ENCODE data around the gene SLC9A9. TPM values are rescaled to one million over a fixed set of nuclear protein-coding genes. Genes with fewer than 3 reads are reported as not detected.

The SLC9A9 gene
- total RNA-seq, 1 donor from 2014 or later, result 3.5 TPM

DNA sequence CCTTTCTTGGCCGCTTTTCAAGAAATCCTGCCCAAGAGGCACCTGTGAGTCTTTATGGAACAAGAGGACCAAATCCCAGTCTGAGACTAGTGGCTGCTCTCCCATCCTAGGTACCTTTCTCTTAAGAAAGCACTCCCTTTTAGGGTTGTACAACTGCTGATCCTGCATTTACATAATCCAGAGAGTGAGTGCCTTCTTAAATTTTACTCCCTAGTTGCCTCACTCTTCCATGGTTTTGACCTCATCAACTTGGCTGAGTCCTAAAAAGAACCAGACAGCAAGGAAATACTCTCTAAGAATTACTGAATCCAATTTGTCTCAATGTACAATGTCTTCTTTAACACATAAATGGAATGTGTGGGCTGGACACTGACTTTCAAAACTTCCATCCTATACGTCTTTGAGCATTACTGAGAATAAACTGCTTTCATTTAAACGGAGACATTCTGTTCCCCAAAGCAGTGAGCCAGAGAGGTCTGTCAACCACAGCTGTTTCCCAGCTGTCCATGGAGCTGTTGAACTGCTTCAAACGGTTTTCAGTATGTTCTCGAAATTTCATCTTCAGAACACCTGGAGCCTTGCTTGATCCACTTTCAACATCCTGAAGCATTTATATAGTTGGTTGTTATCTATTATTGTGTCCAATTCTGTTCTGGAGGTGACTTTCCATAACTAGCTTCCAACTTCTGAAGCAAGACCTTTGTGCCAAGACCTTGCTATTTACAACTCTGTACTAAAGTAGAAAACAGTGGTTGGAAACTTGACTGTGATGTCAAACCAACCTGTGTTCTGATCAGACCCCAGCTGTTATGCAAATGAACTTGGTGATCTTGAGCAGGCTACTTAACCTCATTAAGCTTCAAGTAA lies 179.1 kb downstream of the SLC9A9 start:
- H3K4me3 Mint-ChIP-seq (ENCODE audit: unreplicated experiment), result no peak overlapping the region
- H3K27me3 Mint-ChIP-seq (ENCODE audit: unreplicated experiment), result peaks cover 61% of the 10 kb centered on the region
- no peak for DNase-seq (ENCODE audit: extremely low spot score, unreplicated experiment)
- H3K27ac Mint-ChIP-seq (ENCODE audit: unreplicated experiment), result no peak overlapping the region
- H3K4me1 Mint-ChIP-seq (ENCODE audit: unreplicated experiment), result peaks cover 2% of the 10 kb centered on the region
- no peaks in the 10 kb centered on the region for H3K36me3 Mint-ChIP-seq (ENCODE audit: unreplicated experiment)
- H3K9me3 Mint-ChIP-seq (ENCODE audit: unreplicated experiment), result peaks cover 8% of the 10 kb centered on the region
- TF ChIP-seq, protein P1, sequence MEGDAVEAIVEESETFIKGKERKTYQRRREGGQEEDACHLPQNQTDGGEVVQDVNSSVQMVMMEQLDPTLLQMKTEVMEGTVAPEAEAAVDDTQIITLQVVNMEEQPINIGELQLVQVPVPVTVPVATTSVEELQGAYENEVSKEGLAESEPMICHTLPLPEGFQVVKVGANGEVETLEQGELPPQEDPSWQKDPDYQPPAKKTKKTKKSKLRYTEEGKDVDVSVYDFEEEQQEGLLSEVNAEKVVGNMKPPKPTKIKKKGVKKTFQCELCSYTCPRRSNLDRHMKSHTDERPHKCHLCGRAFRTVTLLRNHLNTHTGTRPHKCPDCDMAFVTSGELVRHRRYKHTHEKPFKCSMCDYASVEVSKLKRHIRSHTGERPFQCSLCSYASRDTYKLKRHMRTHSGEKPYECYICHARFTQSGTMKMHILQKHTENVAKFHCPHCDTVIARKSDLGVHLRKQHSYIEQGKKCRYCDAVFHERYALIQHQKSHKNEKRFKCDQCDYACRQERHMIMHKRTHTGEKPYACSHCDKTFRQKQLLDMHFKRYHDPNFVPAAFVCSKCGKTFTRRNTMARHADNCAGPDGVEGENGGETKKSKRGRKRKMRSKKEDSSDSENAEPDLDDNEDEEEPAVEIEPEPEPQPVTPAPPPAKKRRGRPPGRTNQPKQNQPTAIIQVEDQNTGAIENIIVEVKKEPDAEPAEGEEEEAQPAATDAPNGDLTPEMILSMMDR (IDR thresholded peaks at IDR 0.05), result no peak

DNA sequence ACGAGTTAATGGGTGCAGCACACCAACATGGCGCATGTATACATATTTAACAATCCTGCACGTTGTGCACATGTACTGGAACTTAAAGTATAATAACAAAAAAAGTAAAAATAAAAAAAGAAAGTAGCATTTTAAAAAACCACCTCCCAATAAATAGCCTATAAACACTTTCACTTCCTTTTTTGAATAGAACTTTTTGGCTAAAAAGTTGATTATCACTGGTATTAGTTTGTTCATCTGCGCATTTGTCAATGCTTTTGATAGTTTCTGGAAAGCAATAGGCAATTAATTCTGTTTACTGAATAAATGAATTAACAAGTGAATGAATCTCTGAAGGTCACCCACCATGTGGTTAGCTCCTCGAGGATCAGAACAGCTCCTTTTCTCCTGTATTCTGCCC lies 179.9 kb downstream of the SLC9A9 start:
- H3K27me3 Mint-ChIP-seq (ENCODE audit: unreplicated experiment), result peaks cover 67% of the 10 kb centered on the region
- H3K9me3 Mint-ChIP-seq (ENCODE audit: unreplicated experiment), result peaks cover 13% of the 10 kb centered on the region
- no peaks in the 10 kb centered on the region for H3K4me1 Mint-ChIP-seq (ENCODE audit: unreplicated experiment)
- no peak overlapping the region for H3K27ac Mint-ChIP-seq (ENCODE audit: unreplicated experiment)
- H3K36me3 Mint-ChIP-seq (ENCODE audit: unreplicated experiment), result peaks cover 1% of the 10 kb centered on the region
- DNase-seq (ENCODE audit: extremely low spot score, unreplicated experiment), result no peak
- H3K4me3 Mint-ChIP-seq (ENCODE audit: unreplicated experiment), result no peak overlapping the region
- TF ChIP-seq, protein P1 (IDR thresholded peaks at IDR 0.05), result no peak

- Mint-ChIP-seq H3K36me3 (ENCODE audit: unreplicated experiment) (peaks cover 5% of the 10 kb centered on the region), H3K27me3 (ENCODE audit: unreplicated experiment) (peaks cover 34% of the 10 kb centered on the region), H3K9me3 (ENCODE audit: unreplicated experiment) (peaks cover 10% of the 10 kb centered on the region), H3K4me3 (ENCODE audit: unreplicated experiment) (no peak overlapping the region), H3K4me1 (ENCODE audit: unreplicated experiment) (peaks cover 22% of the 10 kb centered on the region), H3K27ac (ENCODE audit: unreplicated experiment) (no peak overlapping the region)
- TF ChIP-seq, protein P1 (IDR thresholded peaks at IDR 0.05), result no peak
- DNase-seq (ENCODE audit: extremely low spot score, unreplicated experiment), result no peak
Observed at GRCh38 chr3:143661677-143662076, 186.6 kb downstream of the SLC9A9 start.

- Mint-ChIP-seq H3K27me3 (ENCODE audit: unreplicated experiment) (peaks cover 8% of the 10 kb centered on the region), H3K9me3 (ENCODE audit: unreplicated experiment) (peaks cover 5% of the 10 kb centered on the region), H3K36me3 (ENCODE audit: unreplicated experiment) (peaks cover 5% of the 10 kb centered on the region), H3K4me3 (ENCODE audit: unreplicated experiment) (no peak overlapping the region), H3K4me1 (ENCODE audit: unreplicated experiment) (peaks cover 26% of the 10 kb centered on the region), H3K27ac (ENCODE audit: unreplicated experiment) (no peak overlapping the region)
- TF ChIP-seq, protein P1 (IDR thresholded peaks at IDR 0.05), result no peak
- DNase-seq (ENCODE audit: extremely low spot score, unreplicated experiment), result no peak
Observed at GRCh38 chr3:143658861-143659260, 189.4 kb downstream of the SLC9A9 start.

GRCh38 chr3:143658116-143658515 lies 190.2 kb downstream of the SLC9A9 start:
- H3K36me3 Mint-ChIP-seq (ENCODE audit: unreplicated experiment), result peaks cover 4% of the 10 kb centered on the region
- peak overlapping the region; percentile 60 for H3K27ac Mint-ChIP-seq (ENCODE audit: unreplicated experiment)
- peaks cover 28% of the 10 kb centered on the region for H3K4me1 Mint-ChIP-seq (ENCODE audit: unreplicated experiment)

More at GRCh38 chr3:143658116-143658515, 190.2 kb downstream of the SLC9A9 start:
- Mint-ChIP-seq H3K27me3 (ENCODE audit: unreplicated experiment) (peaks cover 1% of the 10 kb centered on the region), H3K9me3 (ENCODE audit: unreplicated experiment) (no peaks in the 10 kb centered on the region), H3K4me3 (ENCODE audit: unreplicated experiment) (no peak overlapping the region)
- DNase-seq (ENCODE audit: extremely low spot score, unreplicated experiment), result no peak
- TF ChIP-seq, protein P1 (IDR thresholded peaks at IDR 0.05), result no peak

All from osteocyte (in vitro differentiated cells).